HFF-Myc (cell line): ENCODE data around the gene IL6ST.
A peak's percentile ranks its signal among the peaks of the same experiment; 100 is the strongest.
"Not testable (repeated sequence)": the region's sequence is repeated elsewhere in the genome, so short reads cannot be mapped to it uniquely, and the experiment has no call there.

ENCODE experiments used
- DNase-seq: peaks from one replicate; pipeline ENCODE4 v3.0.0-alpha.2; 2011; ENCODE audit warnings: low read depth; ENCODE audit errors: extremely low read depth
- H3K4me3 ChIP-seq: replicated peaks from 2 replicates; pipeline ENCODE4 v1.5.1; 2011; ENCODE audit warnings: low read depth, mild to moderate bottlenecking, control low read depth, low read length
- TF ChIP-seq, protein P1 (sequence below): IDR thresholded peaks from 2 replicates; pipeline ENCODE4 v1.5.1; 2012; ENCODE audit warnings: mild to moderate bottlenecking, low read depth, low read length, control low read depth; ENCODE audit errors: missing control alignments

Gene IL6ST

GRCh38 chr5:55959208-55959607 is 35.6 kb downstream of the IL6ST start:
- H3K4me3 ChIP-seq: no peak overlapping the region
- TF ChIP-seq, protein P1, sequence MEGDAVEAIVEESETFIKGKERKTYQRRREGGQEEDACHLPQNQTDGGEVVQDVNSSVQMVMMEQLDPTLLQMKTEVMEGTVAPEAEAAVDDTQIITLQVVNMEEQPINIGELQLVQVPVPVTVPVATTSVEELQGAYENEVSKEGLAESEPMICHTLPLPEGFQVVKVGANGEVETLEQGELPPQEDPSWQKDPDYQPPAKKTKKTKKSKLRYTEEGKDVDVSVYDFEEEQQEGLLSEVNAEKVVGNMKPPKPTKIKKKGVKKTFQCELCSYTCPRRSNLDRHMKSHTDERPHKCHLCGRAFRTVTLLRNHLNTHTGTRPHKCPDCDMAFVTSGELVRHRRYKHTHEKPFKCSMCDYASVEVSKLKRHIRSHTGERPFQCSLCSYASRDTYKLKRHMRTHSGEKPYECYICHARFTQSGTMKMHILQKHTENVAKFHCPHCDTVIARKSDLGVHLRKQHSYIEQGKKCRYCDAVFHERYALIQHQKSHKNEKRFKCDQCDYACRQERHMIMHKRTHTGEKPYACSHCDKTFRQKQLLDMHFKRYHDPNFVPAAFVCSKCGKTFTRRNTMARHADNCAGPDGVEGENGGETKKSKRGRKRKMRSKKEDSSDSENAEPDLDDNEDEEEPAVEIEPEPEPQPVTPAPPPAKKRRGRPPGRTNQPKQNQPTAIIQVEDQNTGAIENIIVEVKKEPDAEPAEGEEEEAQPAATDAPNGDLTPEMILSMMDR: no peak
- no peak for DNase-seq

GRCh38 chr5:55941154-55941553 is 53.6 kb downstream of the IL6ST start:
- not testable (repeated sequence) for DNase-seq, H3K4me3 ChIP-seq

DNA sequence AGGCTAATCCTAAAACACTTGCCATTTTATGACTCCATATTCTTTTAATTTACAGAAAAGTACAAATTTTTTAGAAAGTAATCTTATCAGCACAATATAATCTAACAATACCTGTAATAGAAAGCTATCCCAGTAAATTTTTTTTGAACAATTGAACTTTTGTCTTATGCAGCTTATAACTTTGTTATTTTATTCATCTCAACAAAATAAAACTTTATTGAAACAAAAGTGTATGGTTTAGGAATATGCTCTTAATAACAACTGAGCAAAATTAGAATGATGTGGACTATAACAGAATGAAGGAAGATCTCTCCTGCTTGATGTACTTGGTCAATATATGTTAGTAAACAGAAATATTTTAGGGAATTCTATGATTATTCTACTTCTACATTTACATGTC is 57.2 kb downstream of the IL6ST start:
- H3K4me3 ChIP-seq, DNase-seq: not testable (repeated sequence)

DNA sequence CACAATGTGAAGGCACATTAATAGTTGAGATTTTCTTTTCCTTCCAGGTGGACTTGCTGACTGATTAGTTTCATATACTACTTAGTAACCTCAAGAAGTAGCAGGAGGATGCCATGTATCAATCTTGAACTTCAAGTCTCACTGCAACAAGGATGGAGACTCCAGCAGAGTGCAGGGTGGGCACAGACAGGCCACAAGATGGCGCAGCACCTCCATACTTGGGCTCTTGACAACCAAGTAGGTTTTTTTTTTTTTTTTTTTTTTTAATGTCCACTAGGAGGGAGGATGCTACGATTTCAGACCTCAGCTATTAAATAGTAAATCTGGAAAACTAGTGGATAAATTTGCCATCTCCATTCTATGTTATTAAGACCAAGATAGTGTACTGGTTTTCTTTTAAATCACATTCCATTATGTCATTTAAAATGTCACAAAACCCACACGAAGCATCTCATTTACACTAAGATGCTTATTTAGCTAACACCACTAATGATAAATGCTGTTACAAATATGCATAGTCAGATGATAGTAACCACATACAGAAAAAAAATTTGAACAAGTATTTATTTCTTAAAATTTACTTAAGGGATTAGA is 58.6 kb downstream of the IL6ST start:
- peak; percentile 57 for DNase-seq
- TF ChIP-seq, protein P1: peak; percentile 98

DNA sequence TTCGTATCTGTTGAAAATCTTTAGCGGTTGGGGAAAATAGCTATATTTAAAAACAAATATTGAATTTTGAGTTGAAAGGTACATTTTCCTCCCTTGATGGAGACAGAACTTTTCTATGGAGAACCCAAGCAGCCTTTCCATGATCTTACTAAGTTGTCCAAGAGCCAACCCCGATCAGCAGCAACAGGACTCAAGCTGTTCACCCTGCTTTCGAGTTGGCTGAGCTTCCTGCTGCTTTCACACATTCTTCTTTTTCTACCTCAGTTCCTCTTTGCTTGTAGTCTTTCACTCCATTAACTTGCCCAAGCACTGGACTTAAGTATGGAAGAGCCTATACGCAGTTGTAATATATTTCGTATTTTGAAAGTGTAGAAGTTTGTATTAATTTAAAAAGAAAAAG is 59.4 kb downstream of the IL6ST start:
- TF ChIP-seq, protein P1: no peak
- no peak overlapping the region for H3K4me3 ChIP-seq
- no peak for DNase-seq

More for the DNA sequence above, 58.6 kb downstream of the IL6ST start:
- H3K4me3 ChIP-seq: no peak overlapping the region

DNA sequence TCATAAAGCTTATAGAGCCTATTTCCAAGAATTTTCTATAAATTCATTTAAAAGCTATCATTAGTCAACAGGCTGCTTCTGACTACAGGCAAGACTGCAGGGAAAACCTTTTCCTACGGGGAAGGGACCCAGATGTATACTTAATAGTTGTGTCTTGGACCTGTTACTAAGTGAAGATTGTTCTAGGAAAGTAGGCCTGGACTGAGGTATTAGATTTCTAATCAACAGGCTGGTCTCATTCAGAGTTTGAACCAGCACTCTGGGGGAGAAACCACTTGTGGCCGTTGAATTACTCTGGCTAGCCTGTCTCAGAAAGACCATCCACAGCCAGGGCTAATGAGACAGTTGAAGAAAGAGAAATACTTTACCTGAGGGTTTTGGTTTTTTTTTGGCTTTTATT is 60.0 kb downstream of the IL6ST start:
- DNase-seq: no peak
- H3K4me3 ChIP-seq: no peak overlapping the region
- TF ChIP-seq, protein P1: no peak

- TF ChIP-seq, protein P1: no peak
- H3K4me3 ChIP-seq: no peak overlapping the region
- DNase-seq: no peak
Observed at GRCh38 chr5:55934115-55934613, 60.6 kb downstream of the IL6ST start.
